Activated CD4-positive, alpha-beta T cell treated with anti-CD3 and anti-CD28 coated beads for 36 hours (primary cell): ENCODE results near the gene FRK. TPM values are rescaled to one million over a fixed set of nuclear protein-coding genes. Genes with fewer than 3 reads are reported as not detected.
"Not testable (repeated sequence)": the region's sequence is repeated elsewhere in the genome, so short reads cannot be mapped to it uniquely, and the experiment has no call there.

Source experiments
- ATAC-seq: fragments of 200-7000 bp; cut with Tn5 transposase; one replicate; pipeline ENCODE4 v1.10.0; 2021; ENCODE audit warnings: mild to moderate bottlenecking, moderate library complexity
- CTCF ChIA-PET: fragments of 350-600 bp; sonication (Branson Sonifier 250); formaldehyde crosslinking; loops from one replicate; lab custom pipeline; 2021; ENCODE audit warnings: antibody characterized with exemption; lab: Charles Lee
- POLR2A ChIA-PET: fragments of 350-600 bp; sonication (Branson Sonifier 250); formaldehyde crosslinking; loops from one replicate; lab custom pipeline; 2021; ENCODE audit warnings: antibody characterized with exemption, inconsistent platforms; lab: Charles Lee
- DNase-seq: peaks from one replicate; pipeline ENCODE4 v3.0.0-alpha.2; 2020
- H3K27ac Mint-ChIP-seq: one replicate; pipeline ENCODE4 v1.8.0; 2021; ENCODE audit warnings: mixed read lengths
- H3K27me3 Mint-ChIP-seq: one replicate; pipeline ENCODE4 v1.8.0; 2021; ENCODE audit warnings: mixed read lengths
- H3K36me3 Mint-ChIP-seq: one replicate; pipeline ENCODE4 v1.8.0; 2021; ENCODE audit warnings: low read depth, mixed read lengths
- H3K4me1 Mint-ChIP-seq: one replicate; pipeline ENCODE4 v1.8.0; 2021; ENCODE audit warnings: mixed read lengths
- H3K4me3 Mint-ChIP-seq: one replicate; pipeline ENCODE4 v1.8.0; 2021; ENCODE audit warnings: mild to moderate bottlenecking, moderate library complexity, mixed read lengths
- H3K9me3 Mint-ChIP-seq: one replicate; pipeline ENCODE4 v1.8.0; 2021; ENCODE audit warnings: low read depth, mixed read lengths
- intact Hi-C, 2 experiments: fragments of 100-400 bp; cut with DNase I in 1 of 2; cut with micrococcal nuclease in 1 of 2; formaldehyde crosslinking; loops; one replicate each; pipeline versions ENCODE4 v1.14.2 to v1.15.1; 2022 to 2024; cut with DNase I, micrococcal nuclease
- total RNA-seq, 2 experiments: library from RNA; stranded (reverse); gene quantifications; one replicate each; pipeline ENCODE4 v1.2.3, GENCODE V29; 2021

FRK gene
- total RNA-seq, 2 experiments from 2014 or later, result 0.02 to 0.05 TPM

GRCh38 chr6:115898246-115898645, 162.4 kb downstream of the FRK start:
- ATAC-seq, result no peak
- no peaks in the 10 kb centered on the region for H3K36me3 Mint-ChIP-seq
- H3K9me3 Mint-ChIP-seq, result no peaks in the 10 kb centered on the region
- no peaks in the 10 kb centered on the region for H3K4me1 Mint-ChIP-seq
- intact Hi-C loops, result loop anchor here in 1 of 2 experiments (10.0 kb wide), 1 partner anchor 197 kb away; no protein-coding TSS in a partner anchor
- no peak overlapping the region for H3K4me3 Mint-ChIP-seq
- H3K27ac Mint-ChIP-seq, result no peak overlapping the region
- DNase-seq, result no peak
- CTCF ChIA-PET, result interaction anchor here (0.8 kb wide), 1 partner anchor 9 kb away, joined by 3 read pairs; no protein-coding TSS in a partner anchor
- peaks cover 4% of the 10 kb centered on the region for H3K27me3 Mint-ChIP-seq
- POLR2A ChIA-PET, result no interaction called here

- no peaks in the 10 kb centered on the region for H3K4me1 Mint-ChIP-seq
- no peak overlapping the region for H3K4me3 Mint-ChIP-seq
- no peak overlapping the region for H3K27ac Mint-ChIP-seq
- intact Hi-C loops, result loop anchor here in 1 of 2 experiments (1.0 to 10.0 kb wide), 3 partner anchors 198 to 1798 kb away; no protein-coding TSS in a partner anchor
- DNase-seq (no peak), ATAC-seq (no peak)
- CTCF ChIA-PET, result interaction anchor here (0.7 to 1.3 kb wide), 3 partner anchors 9 to 1797 kb away, joined by 3 to 5 read pairs (median 3); no protein-coding TSS in a partner anchor
- no peaks in the 10 kb centered on the region for H3K9me3 Mint-ChIP-seq
- peaks cover 4% of the 10 kb centered on the region for H3K27me3 Mint-ChIP-seq
- POLR2A ChIA-PET, result no interaction called here
- no peaks in the 10 kb centered on the region for H3K36me3 Mint-ChIP-seq
Observed at GRCh38 chr6:115896538-115897129, 164.1 kb downstream of the FRK start.

- POLR2A ChIA-PET, result no interaction called here
- intact Hi-C loops, result loop anchor here in 1 of 2 experiments (10.0 kb wide), 1 partner anchor 200 kb away; no protein-coding TSS in a partner anchor
- Mint-ChIP-seq H3K4me1 (peaks cover 2% of the 10 kb centered on the region), H3K36me3 (no peaks in the 10 kb centered on the region), H3K9me3 (no peaks in the 10 kb centered on the region), H3K27ac (no peak overlapping the region), H3K27me3 (peaks cover 4% of the 10 kb centered on the region), H3K4me3 (no peak overlapping the region)
- no peak for ATAC-seq
- no peak for DNase-seq
- CTCF ChIA-PET, result no interaction called here
Observed at GRCh38 chr6:115894426-115894992, 166.2 kb downstream of the FRK start.

- DNase-seq (no peak), ATAC-seq (no peak)
- peaks cover 3% of the 10 kb centered on the region for H3K27me3 Mint-ChIP-seq
- ChIA-PET POLR2A (no interaction called here), CTCF (no interaction called here)
- H3K4me1 Mint-ChIP-seq, result peaks cover 2% of the 10 kb centered on the region
- H3K9me3 Mint-ChIP-seq, result no peaks in the 10 kb centered on the region
- no peak overlapping the region for H3K27ac Mint-ChIP-seq
- no peaks in the 10 kb centered on the region for H3K36me3 Mint-ChIP-seq
- no peak overlapping the region for H3K4me3 Mint-ChIP-seq
- intact Hi-C loops, result loop anchor here in 1 of 2 experiments (10.0 kb wide), 1 partner anchor 203 kb away; no protein-coding TSS in a partner anchor
Observed at GRCh38 chr6:115891750-115892149, 168.9 kb downstream of the FRK start.

GRCh38 chr6:115891111-115891669, 169.5 kb downstream of the FRK start:
- intact Hi-C loops, result loop anchor here in 1 of 2 experiments (10.0 kb wide), 1 partner anchor 204 kb away; no protein-coding TSS in a partner anchor
- ATAC-seq (peak; percentile 93), DNase-seq (no peak)
- H3K36me3 Mint-ChIP-seq, result no peaks in the 10 kb centered on the region
- peaks cover 2% of the 10 kb centered on the region for H3K4me1 Mint-ChIP-seq
- no peak overlapping the region for H3K27ac Mint-ChIP-seq
- H3K9me3 Mint-ChIP-seq, result no peaks in the 10 kb centered on the region
- CTCF ChIA-PET, result no interaction called here
- POLR2A ChIA-PET, result no interaction called here
- no peak overlapping the region for H3K4me3 Mint-ChIP-seq
- H3K27me3 Mint-ChIP-seq, result peaks cover 2% of the 10 kb centered on the region

GRCh38 chr6:115890238-115890637, 170.5 kb downstream of the FRK start:
- Mint-ChIP-seq H3K36me3 (no peaks in the 10 kb centered on the region), H3K4me3 (no peak overlapping the region), H3K9me3 (no peaks in the 10 kb centered on the region), H3K27me3 (peaks cover 2% of the 10 kb centered on the region), H3K4me1 (peaks cover 2% of the 10 kb centered on the region), H3K27ac (no peak overlapping the region)
- ATAC-seq (no peak), DNase-seq (no peak)
- POLR2A ChIA-PET, result no interaction called here
- intact Hi-C loops, result loop anchor here in 1 of 2 experiments (10.0 kb wide), 1 partner anchor 205 kb away; no protein-coding TSS in a partner anchor
- CTCF ChIA-PET, result no interaction called here

- H3K4me1 Mint-ChIP-seq, H3K36me3 Mint-ChIP-seq, DNase-seq, H3K4me3 Mint-ChIP-seq, H3K27me3 Mint-ChIP-seq, ATAC-seq, H3K27ac Mint-ChIP-seq, POLR2A ChIA-PET, intact Hi-C loops, H3K9me3 Mint-ChIP-seq: not testable (repeated sequence)
- CTCF ChIA-PET, result interaction anchor here (0.6 to 1.3 kb wide), 3 partner anchors 9 to 1321 kb away, joined by 3 read pairs; no protein-coding TSS in a partner anchor
Observed at GRCh38 chr6:115888687-115889470, 171.8 kb downstream of the FRK start.

- Mint-ChIP-seq H3K27ac (no peak overlapping the region), H3K27me3 (no peaks in the 10 kb centered on the region), H3K36me3 (no peaks in the 10 kb centered on the region), H3K9me3 (no peaks in the 10 kb centered on the region), H3K4me3 (no peak overlapping the region), H3K4me1 (peaks cover 2% of the 10 kb centered on the region)
- ChIA-PET CTCF (interaction anchor here (1.1 kb wide), 1 partner anchor 1320 kb away, joined by 3 read pairs; no protein-coding TSS in a partner anchor), POLR2A (no interaction called here)
- intact Hi-C loops, result no loop called here
- DNase-seq, result no peak
- no peak for ATAC-seq
Observed at GRCh38 chr6:115887891-115888290, 172.8 kb downstream of the FRK start.

- Mint-ChIP-seq H3K9me3 (no peaks in the 10 kb centered on the region), H3K36me3 (no peaks in the 10 kb centered on the region), H3K27me3 (peaks cover 2% of the 10 kb centered on the region), H3K4me3 (no peak overlapping the region), H3K27ac (no peak overlapping the region), H3K4me1 (peaks cover under 1% of the 10 kb centered on the region)
- ATAC-seq (no peak), DNase-seq (no peak)
- intact Hi-C loops, result no loop called here
- CTCF ChIA-PET, result no interaction called here
- POLR2A ChIA-PET, result no interaction called here
Observed at GRCh38 chr6:115885636-115886366, 174.9 kb downstream of the FRK start.

- ATAC-seq, result no peak
- Mint-ChIP-seq H3K36me3 (no peaks in the 10 kb centered on the region), H3K9me3 (no peaks in the 10 kb centered on the region), H3K27me3 (peaks cover 2% of the 10 kb centered on the region), H3K4me1 (no peaks in the 10 kb centered on the region), H3K4me3 (no peak overlapping the region), H3K27ac (no peak overlapping the region)
- no peak for DNase-seq
- intact Hi-C loops, result no loop called here
- ChIA-PET POLR2A (no interaction called here), CTCF (no interaction called here)
Observed at GRCh38 chr6:115882771-115883170, 177.9 kb downstream of the FRK start.

- no peak for DNase-seq
- ATAC-seq, result no peak
- intact Hi-C loops, result no loop called here
- CTCF ChIA-PET, result no interaction called here
- Mint-ChIP-seq H3K4me1 (no peaks in the 10 kb centered on the region), H3K4me3 (no peak overlapping the region), H3K27ac (no peak overlapping the region), H3K36me3 (no peaks in the 10 kb centered on the region), H3K27me3 (peaks cover 3% of the 10 kb centered on the region), H3K9me3 (no peaks in the 10 kb centered on the region)
- POLR2A ChIA-PET, result no interaction called here
Observed at GRCh38 chr6:115882174-115882573, 178.5 kb downstream of the FRK start.
